PC-3 (cell line): Measurements from ENCODE around the gene DDX24. TPM values are rescaled to one million over a fixed set of nuclear protein-coding genes. Genes with fewer than 3 reads are reported as not detected.

Source experiments
- ATAC-seq: fragments of 200-7000 bp; cut with Tn5 transposase; 2 replicates; pipeline ENCODE4 v1.9.1; 2020; ENCODE audit warnings: mild to moderate bottlenecking, moderate library complexity
- BruUV-seq: library from RNA; stranded (reverse); fragments of 400-500 nt; replicated peaks from 2 replicates; lab custom pipeline; 2021; lab: Mats Ljungman, UMichigan
- CTCF ChIA-PET: fragments of 300-600 bp; sonication (Branson Sonifier 250); formaldehyde crosslinking; loops from one replicate; lab custom pipeline; 2022; ENCODE audit warnings: antibody characterized with exemption; lab: Charles Lee
- POLR2A ChIA-PET: fragments of 300-600 bp; sonication (Branson Sonifier 250); formaldehyde crosslinking; loops from one replicate; lab custom pipeline; 2022; ENCODE audit warnings: antibody characterized with exemption; ENCODE audit not compliant: unreplicated experiment; lab: Charles Lee
- DNase-seq: peaks from one replicate; pipeline ENCODE4 v3.0.0-alpha.2; 2015
- H2AFZ ChIP-seq: fragments of 300-600 bp; sonication (generic); 2 replicates; pipeline ENCODE4 v1.6.0; 2016; ENCODE audit warnings: antibody characterized with exemption, low read length
- H3F3A ChIP-seq: fragments of 300-600 bp; sonication (generic); one replicate; pipeline ENCODE4 v1.6.0; 2017; ENCODE audit warnings: antibody characterized with exemption, low read length, control low read depth, mild to moderate bottlenecking; ENCODE audit not compliant: unreplicated experiment
- H3K27ac ChIP-seq: fragments of 300-600 bp; sonication (generic); 2 replicates; pipeline ENCODE4 v1.5.1; 2016; ENCODE audit warnings: mild to moderate bottlenecking, low read length
- H3K27me3 ChIP-seq: fragments of 300-600 bp; sonication (generic); 2 replicates; pipeline ENCODE4 v1.6.1; 2016; ENCODE audit warnings: low read length, mixed read lengths
- H3K36me3 ChIP-seq: fragments of 300-600 bp; sonication (generic); 2 replicates; pipeline ENCODE4 v1.6.1; 2016; ENCODE audit warnings: low read depth, mixed run types, low read length, mixed read lengths
- H3K4me1 ChIP-seq: fragments of 300-600 bp; sonication (generic); 2 replicates; pipeline ENCODE4 v1.5.1; 2016; ENCODE audit warnings: low read length; ENCODE audit not compliant: insufficient read depth
- H3K4me2 ChIP-seq: fragments of 300-600 bp; sonication (generic); 2 replicates; pipeline ENCODE4 v1.6.0; 2016; ENCODE audit warnings: low read length
- H3K4me3 ChIP-seq: fragments of 300-600 bp; sonication (generic); 2 replicates; pipeline ENCODE4 v1.5.1; 2016; ENCODE audit warnings: mild to moderate bottlenecking, low read length, mixed read lengths
- H3K79me2 ChIP-seq: fragments of 300-600 bp; sonication (generic); 2 replicates; pipeline ENCODE4 v1.6.1; 2017; ENCODE audit warnings: low read length, mixed read lengths
- H3K9ac ChIP-seq: fragments of 300-600 bp; sonication (generic); 2 replicates; pipeline ENCODE4 v1.6.0; 2016; ENCODE audit warnings: mild to moderate bottlenecking, low read length
- H3K9me2 ChIP-seq: fragments of 300-600 bp; sonication (generic); replicated peaks from 2 replicates; pipeline ENCODE4 v1.6.1; 2016; ENCODE audit warnings: mixed run types, low read length, mixed read lengths
- H3K9me3 ChIP-seq: fragments of 300-600 bp; sonication (generic); 2 replicates; pipeline ENCODE4 v1.6.1; 2016; ENCODE audit warnings: low read length, mixed read lengths
- H4K20me1 ChIP-seq: fragments of 300-600 bp; sonication (generic); 2 replicates; pipeline ENCODE4 v1.6.1; 2016; ENCODE audit warnings: low read length, mixed read lengths
- CTCF ChIP-seq: fragments of 300-600 bp; sonication (generic); conservative IDR thresholded peaks from 2 replicates; pipeline ENCODE4 v1.5.1; 2017; ENCODE audit warnings: antibody characterized with exemption, low read depth, mild to moderate bottlenecking, low read length
- EZH2 ChIP-seq: fragments of 300-600 bp; sonication (generic); IDR thresholded peaks from one replicate; pipeline ENCODE4 v1.6.1; 2017; ENCODE audit warnings: antibody characterized with exemption, mild to moderate bottlenecking, low read length; ENCODE audit not compliant: unreplicated experiment
- EZH2phosphoT487 ChIP-seq: fragments of 300-600 bp; sonication (generic); IDR thresholded peaks from 2 replicates; pipeline ENCODE4 v1.6.1; 2018; ENCODE audit warnings: mild to moderate bottlenecking, antibody characterized with exemption, low read length, borderline replicate concordance
- intact Hi-C: fragments of 100-400 bp; cut with micrococcal nuclease; formaldehyde crosslinking; loops from 2 replicates; pipeline ENCODE4 v1.9.0; 2023
- total RNA-seq: library from RNA; depleted of rRNA; stranded (reverse); fragments of >200 nt; gene quantifications from 2 replicates; pipeline ENCODE4 v1.2.3, GENCODE V29; 2014

DDX24 gene
- total RNA-seq, 1 experiment from 2014 or later: 120 TPM

- Histone ChIP-seq H3K4me2 (no peak within 1 kb of the TSS), H3K79me2 (no peaks in the 10 kb centered on the region), H3K27ac (no peak within 1 kb of the TSS), H3F3A (no peaks in the 10 kb centered on the region), H4K20me1 (no peaks in the 10 kb centered on the region), H3K27me3 (no peaks in the 10 kb centered on the region; the same call in 1 of the 2 replicates), H2AFZ (no peak within 1 kb of the TSS), H3K9ac (no peak within 1 kb of the TSS), H3K36me3 (no peaks in the 10 kb centered on the region), H3K4me3 (no peak within 1 kb of the TSS), H3K4me1 (no peaks in the 10 kb centered on the region; the same call in 1 of the 2 replicates), H3K9me3 (no peaks in the 10 kb centered on the region), H3K9me2 (no peaks in the 10 kb centered on the region)
- TF ChIP-seq CTCF: no peak
- no peak for TF ChIP-seq EZH2
- TF ChIP-seq EZH2phosphoT487: no peak
- peak; percentile 24 for DNase-seq
- intact Hi-C loops: no loop called here
- CTCF ChIA-PET: interaction anchor here (0.7 kb wide), 1 partner anchor 26 kb away, joined by 3 read pairs; no protein-coding TSS in a partner anchor
- BruUV-seq: TSS peak; percentile 71
- POLR2A ChIA-PET: interaction anchor here (0.6 kb wide), 1 partner anchor 44 kb away, joined by 3 read pairs; no protein-coding TSS in a partner anchor
- peak; percentile 60 for ATAC-seq
Observed at GRCh38 chr14:94110552-94111181, 29.7 kb upstream of the DDX24 start, which contains the start of gene IFI27. IFI27 (plus strand) TSS chr14:94110736.

- DNase-seq (no peak), ATAC-seq (no peak)
- Histone ChIP-seq H3K9me3 (no peaks in the 10 kb centered on the region), H3K9ac (no peak overlapping the region), H3K36me3 (no peaks in the 10 kb centered on the region), H3K27ac (no peak overlapping the region), H2AFZ (no peak overlapping the region), H3K4me1 (no peaks in the 10 kb centered on the region; the same call in 1 of the 2 replicates), H3K4me2 (no peak overlapping the region), H4K20me1 (no peaks in the 10 kb centered on the region), H3K9me2 (no peaks in the 10 kb centered on the region), H3K79me2 (no peaks in the 10 kb centered on the region), H3K4me3 (no peak overlapping the region), H3F3A (no peaks in the 10 kb centered on the region), H3K27me3 (no peaks in the 10 kb centered on the region)
- TF ChIP-seq CTCF: no peak
- TF ChIP-seq EZH2phosphoT487: no peak
- TF ChIP-seq EZH2: no peak
- ChIA-PET CTCF (no interaction called here), POLR2A (interaction anchor here (0.6 kb wide), 1 partner anchor 44 kb away, joined by 3 read pairs; no protein-coding TSS in a partner anchor)
- no TSS peak for BruUV-seq
- intact Hi-C loops: no loop called here
Observed at GRCh38 chr14:94109915-94110250, 28.9 kb upstream of the DDX24 start.

- no peaks in the 10 kb centered on the region for H3K9me2 ChIP-seq
- no peaks in the 10 kb centered on the region for H3K36me3 ChIP-seq
- H3K4me2 ChIP-seq: no peak overlapping the region
- POLR2A ChIA-PET: no interaction called here
- intact Hi-C loops: no loop called here
- no peaks in the 10 kb centered on the region for H3K9me3 ChIP-seq
- TF ChIP-seq EZH2phosphoT487 (no peak), CTCF (no peak), EZH2 (no peak)
- no peaks in the 10 kb centered on the region for H3K27me3 ChIP-seq
- no peaks in the 10 kb centered on the region for H3K79me2 ChIP-seq
- no peaks in the 10 kb centered on the region for H3F3A ChIP-seq
- H2AFZ ChIP-seq: no peak overlapping the region
- no TSS peak for BruUV-seq
- H3K4me1 ChIP-seq: no peaks in the 10 kb centered on the region
- no peak for DNase-seq
- H3K9ac ChIP-seq: no peak overlapping the region
- ATAC-seq: no peak
- H4K20me1 ChIP-seq: no peaks in the 10 kb centered on the region
- CTCF ChIA-PET: no interaction called here
- H3K27ac ChIP-seq: no peak overlapping the region
- no peak overlapping the region for H3K4me3 ChIP-seq
Observed at GRCh38 chr14:94104731-94105130, 23.7 kb upstream of the DDX24 start.
